DMS53 treated with DMSO at 0.1 percent for 48 hours (cell line): ENCODE results near the gene SEMA7A.

Experiments used
- DNase-seq: peaks from one replicate; lab custom pipeline; 2025; ENCODE audit not compliant: unreplicated experiment; lab: John Stamatoyannopoulos, UW

Gene SEMA7A

GRCh38 chr15:74431645-74432044 is 2.1 kb downstream of the SEMA7A start:
- DNase-seq = no peak

DNA sequence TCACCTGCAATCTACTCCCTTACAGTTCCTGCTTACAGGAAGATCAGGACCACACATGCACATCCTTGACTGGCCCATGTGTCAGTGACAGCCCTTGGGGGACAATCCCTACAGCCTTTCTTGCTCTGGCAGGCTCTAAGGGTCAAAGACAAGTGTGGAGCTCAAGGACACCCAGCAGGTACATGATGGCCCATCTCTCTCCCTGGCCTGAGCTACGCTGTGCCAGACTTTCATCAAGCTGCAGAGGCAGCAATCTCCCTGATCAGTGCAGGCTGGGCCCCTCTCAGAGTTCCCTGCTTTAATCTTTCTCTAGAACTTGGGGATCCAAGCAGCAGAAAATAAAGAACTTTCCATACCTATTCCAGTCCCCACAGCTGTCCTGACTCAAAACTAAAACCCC is 2.6 kb downstream of the SEMA7A start:
- no peak for DNase-seq

GRCh38 chr15:74430510-74430951 is 3.2 kb downstream of the SEMA7A start:
- no peak for DNase-seq

- no peak for DNase-seq
Measured at GRCh38 chr15:74429781-74430400, 3.9 kb downstream of the SEMA7A start.

DNA sequence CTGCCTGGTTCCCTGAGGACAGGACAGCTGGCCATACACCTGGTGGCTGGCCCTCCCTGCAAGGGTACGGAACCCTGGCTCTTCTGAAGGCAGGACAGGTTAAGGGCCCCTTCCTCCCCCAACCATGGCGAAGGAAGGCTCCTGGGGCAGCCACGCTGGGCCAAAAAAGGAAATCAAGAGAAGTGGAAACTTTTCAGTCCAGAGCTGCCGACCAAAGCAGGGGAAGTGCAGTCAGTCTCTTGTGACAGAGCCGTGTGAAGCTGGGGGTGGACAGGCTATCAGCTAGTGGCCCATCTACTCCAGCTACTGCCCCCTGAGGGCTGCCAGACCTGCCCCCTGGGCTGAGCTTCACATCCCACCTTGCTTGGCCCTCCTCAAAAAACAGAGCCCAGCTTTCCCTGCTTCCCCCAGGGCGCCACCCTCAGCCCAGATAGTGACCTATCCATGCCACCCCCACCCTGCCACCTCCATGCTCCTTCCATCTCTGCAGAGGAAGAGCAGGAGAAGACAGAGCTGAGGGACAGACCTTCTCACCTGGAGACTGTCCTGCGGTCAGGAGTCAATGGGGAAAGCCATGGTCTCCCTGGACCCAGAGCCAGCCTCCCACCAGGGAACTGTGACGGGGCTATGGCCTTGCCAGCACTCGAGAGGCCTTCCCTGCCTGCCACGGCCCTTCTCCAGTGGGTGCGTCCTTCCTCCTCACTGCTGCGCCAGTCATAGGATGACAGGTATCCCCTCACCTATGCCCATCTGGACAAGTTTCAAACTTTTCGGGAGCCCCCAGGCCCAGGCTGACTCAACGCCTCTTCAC is 4.6 kb downstream of the SEMA7A start:
- no peak for DNase-seq

GRCh38 chr15:74428442-74428787 is 5.3 kb downstream of the SEMA7A start:
- DNase-seq = no peak

GRCh38 chr15:74427607-74428441 is 5.9 kb downstream of the SEMA7A start:
- DNase-seq = no peak

DNA sequence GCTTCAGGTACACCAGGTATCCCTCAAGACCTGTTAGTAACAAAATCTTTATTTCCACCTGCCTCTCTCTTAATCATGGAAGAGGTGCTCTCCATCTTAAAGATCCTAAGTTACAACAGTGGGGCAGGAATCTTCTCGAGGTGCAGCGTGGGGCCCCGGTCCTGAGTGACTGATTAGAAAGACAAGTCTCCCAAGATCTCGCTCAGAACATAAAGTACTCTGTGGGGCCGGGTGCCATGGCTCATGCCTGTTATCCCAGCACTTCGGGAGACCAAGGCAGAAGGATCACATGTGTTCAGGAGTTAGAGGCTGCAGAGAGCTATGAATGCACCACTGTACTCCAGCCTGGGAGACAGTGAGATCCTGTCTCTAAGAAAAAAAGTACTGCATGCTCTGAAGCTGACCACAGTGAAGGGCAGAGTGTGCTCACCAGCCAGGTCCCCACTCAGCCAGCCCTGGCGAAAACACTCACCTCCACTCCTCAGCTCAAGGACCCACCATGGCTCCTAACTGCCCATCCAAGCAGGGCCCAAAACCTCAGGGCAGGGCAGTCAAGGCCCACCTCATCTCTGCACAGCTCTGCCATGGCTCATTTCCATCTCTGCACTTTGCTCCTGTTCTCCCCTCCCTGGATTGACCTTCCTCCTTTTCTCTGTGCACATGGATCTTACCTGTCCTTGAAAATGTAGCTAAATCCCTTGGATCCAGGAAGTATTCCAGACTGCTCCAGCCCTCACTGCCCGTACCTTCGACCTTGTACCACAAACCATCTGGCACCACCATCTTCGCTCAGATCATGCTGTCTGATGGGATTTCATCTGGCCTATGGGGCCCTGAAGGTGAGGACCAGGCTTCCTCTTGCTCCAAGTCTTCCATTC is 7.1 kb downstream of the SEMA7A start:
- DNase-seq = no peak

- no peak for DNase-seq
Measured at GRCh38 chr15:74425630-74426029, 8.1 kb downstream of the SEMA7A start.

GRCh38 chr15:74424901-74425528 is 8.7 kb downstream of the SEMA7A start:
- no peak for DNase-seq

DNA sequence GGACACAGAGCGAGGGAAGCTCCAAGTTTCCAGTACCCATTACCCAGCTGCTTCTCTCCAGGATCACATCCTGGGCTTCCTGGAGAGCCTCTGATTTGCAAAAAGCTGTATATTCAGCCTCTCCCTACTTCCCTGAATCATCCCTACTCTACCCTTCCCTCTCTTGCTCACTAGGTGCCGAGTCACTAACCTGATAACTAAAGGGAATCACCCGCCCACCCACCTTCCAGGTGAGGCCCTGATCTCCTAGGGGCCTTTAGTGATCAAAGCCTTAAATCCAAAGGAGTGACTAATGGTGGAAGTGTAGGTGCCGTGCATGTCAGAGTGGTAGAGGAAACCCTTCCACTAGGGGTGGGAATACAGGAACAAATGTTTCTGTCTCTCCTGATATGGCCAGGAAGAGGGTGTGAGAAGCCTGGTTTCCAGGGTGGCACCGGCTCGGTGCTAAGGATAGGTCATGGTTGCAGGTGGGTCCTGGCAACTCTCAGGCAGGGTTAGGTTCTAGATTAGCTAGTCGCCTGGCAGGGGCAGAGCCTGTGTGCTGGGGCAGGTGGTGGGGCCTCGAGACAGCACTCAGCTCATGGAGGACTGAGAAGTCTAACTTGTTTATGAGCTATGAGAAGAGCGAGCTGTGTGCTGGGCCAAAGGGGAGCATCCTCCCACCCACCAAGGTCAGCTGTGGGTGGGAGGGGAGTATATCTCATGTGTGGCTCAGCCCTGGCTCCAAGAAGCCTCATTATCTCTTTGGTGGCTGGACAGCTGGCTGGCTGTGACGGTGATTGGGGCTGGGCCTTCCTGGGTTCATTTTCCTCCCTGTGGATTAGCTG is 10.1 kb downstream of the SEMA7A start:
- no peak for DNase-seq

GRCh38 chr15:74422652-74423430 is 10.9 kb downstream of the SEMA7A start:
- DNase-seq = no peak

- no peak for DNase-seq
Measured at GRCh38 chr15:74422265-74422651, 11.5 kb downstream of the SEMA7A start.

DNA sequence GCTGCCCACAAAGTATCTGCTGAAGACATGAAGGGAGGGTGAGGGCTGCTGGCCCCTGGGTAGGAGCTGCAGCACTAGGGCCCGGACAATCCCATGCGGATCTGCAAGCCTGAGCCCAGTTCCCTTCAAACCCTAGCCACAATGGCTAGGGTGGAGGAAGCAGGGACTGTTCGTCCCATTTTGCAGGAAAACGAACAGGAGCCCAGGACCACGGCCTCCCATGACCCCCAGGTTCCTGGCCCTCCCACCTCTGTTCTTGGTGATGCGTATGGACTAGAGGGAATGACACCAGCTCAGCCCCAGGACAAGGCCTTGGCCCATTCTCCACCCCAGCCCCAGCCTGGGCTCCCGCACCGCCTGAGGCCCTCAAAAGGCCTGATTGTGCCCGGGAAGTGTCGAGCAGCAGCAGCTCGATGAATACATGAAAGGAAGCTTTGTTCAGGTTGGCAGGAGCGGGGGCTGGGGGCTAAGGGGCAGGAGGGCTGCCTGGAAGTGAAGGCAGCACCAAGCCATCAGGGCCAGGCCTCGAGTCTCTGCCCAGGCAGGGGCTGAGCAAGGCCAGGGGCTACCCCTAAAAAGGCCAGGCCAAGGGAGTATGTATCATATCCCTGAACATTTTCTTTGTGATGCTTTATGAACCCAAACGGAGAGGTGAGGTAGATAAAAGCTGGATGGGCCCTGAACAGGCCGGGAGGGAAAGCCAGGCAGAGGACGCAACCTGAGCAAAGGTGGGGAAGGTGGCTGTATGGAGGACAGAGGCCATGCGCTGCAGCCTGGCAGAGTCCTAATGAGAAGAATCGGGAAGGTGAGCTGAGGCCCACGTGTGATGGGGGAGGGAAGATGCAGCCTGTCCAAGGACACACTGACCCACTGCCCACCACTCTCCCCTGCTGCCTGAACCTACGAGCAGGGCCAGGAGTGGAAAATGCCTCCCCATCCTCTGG is 12.2 kb downstream of the SEMA7A start:
- no peak for DNase-seq

DNA sequence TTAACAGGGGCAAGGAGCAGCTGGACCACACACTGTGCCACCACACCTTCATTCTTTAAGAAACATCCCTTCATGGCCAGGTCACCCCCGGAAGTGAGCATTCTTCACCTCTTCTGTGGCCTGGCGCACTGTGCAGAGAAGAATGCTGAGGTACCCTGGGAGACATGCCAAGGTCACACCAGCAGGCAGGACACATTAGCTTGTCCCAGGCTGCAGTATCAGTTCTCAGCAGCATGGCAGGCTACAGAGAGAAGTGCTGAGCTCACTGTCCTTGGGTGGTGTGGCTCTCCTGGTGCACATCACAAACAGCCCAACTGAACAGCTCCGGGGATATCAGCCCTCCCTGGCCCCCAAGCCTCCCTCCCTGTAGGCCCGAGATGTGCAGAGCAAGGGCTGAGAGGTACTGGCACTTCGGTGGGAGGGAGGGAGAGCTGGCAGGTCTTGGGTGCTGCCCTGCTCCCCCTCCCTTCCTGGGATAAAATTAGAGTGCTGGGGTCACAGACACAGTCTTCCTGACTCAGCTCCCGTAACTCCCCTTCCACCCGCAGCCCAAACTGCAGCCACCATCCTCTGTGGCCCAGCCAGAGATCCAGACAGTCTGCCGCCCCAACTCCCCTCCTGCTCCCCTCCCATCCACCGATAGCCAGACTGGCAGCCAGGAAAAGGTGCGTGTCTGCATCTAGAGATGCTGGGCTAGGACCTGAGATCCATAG is 13.4 kb downstream of the SEMA7A start:
- DNase-seq = no peak

DNA sequence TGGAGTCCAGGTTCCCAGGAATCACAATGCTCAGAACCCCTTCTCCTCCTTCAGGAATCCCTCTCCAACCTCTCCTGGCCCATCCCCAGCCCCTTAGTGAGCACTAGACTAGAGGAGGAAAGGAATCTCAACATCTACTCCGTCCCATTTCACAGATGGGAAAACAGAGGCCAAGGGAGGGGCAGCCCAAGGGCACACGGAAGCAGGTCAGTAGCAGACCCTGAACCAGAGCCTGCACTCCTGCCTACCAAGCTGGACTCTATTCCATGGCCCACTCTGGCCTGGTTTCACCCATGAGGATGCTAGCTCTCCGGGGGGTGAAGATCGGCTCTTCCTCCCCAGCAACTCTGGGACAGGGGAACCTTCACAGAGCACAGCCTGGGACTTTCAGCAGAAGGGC is 14.3 kb downstream of the SEMA7A start:
- no peak for DNase-seq
